GM12878 (cell line): ENCODE data around the gene TOP1. TPM values are rescaled to one million over a fixed set of nuclear protein-coding genes. Genes with fewer than 3 reads are reported as not detected.

Source experiments
- ATF7 ChIP-seq: fragments of 450-650 bp; IDR thresholded peaks from 2 replicates; pipeline ENCODE4 v1.6.1; 2016; ENCODE audit warnings: low read depth, mild to moderate bottlenecking
- BMI1 ChIP-seq: fragments of 450-650 bp; IDR thresholded peaks from 2 replicates; pipeline ENCODE4 v1.6.1; 2016; ENCODE audit warnings: mild to moderate bottlenecking, moderate library complexity, borderline replicate concordance
- CHD1 ChIP-seq: IDR thresholded peaks from 2 replicates; pipeline ENCODE4 v1.6.1; 2012; ENCODE audit warnings: low read depth, low read length, improper control_type of control experiment
- CREM ChIP-seq: IDR thresholded peaks from 2 replicates; pipeline ENCODE4 v1.6.1; 2014; ENCODE audit warnings: antibody characterized with exemption, low read depth
- ELK1 ChIP-seq: IDR thresholded peaks from 2 replicates; pipeline ENCODE4 v1.6.1; 2012; ENCODE audit warnings: low read depth, low read length, improper control_type of control experiment
- EP300 ChIP-seq, 2 experiments: fragments of 150-350 bp in 1 of 2; IDR thresholded peaks; 2 replicates each; pipeline ENCODE4 v1.6.1; 2011 to 2012; ENCODE audit warnings: low read depth in 2 of 2, low read length in 2 of 2, borderline replicate concordance in 1 of 2, improper control_type of control experiment in 1 of 2, inconsistent platforms in 1 of 2; ENCODE audit not compliant: control insufficient read depth in 1 of 2
- FOXK2 ChIP-seq: fragments of 450-650 bp; IDR thresholded peaks from 2 replicates; pipeline ENCODE4 v1.6.1; 2017; ENCODE audit warnings: mild to moderate bottlenecking, moderate library complexity
- JUNB ChIP-seq: IDR thresholded peaks from 2 replicates; pipeline ENCODE4 v1.6.1; 2016; ENCODE audit warnings: antibody characterized with exemption, mild to moderate bottlenecking
- JUND ChIP-seq: IDR thresholded peaks from 2 replicates; pipeline ENCODE4 v1.6.1; 2012; ENCODE audit warnings: low read depth, mild to moderate bottlenecking, low read length, improper control_type of control experiment, moderate library complexity
- NFXL1 ChIP-seq: fragments of 450-650 bp; IDR thresholded peaks from 2 replicates; pipeline ENCODE4 v1.6.1; 2017; ENCODE audit warnings: antibody characterized with exemption, mild to moderate bottlenecking, borderline replicate concordance
- NKRF ChIP-seq: fragments of 450-650 bp; conservative IDR thresholded peaks from 2 replicates; pipeline ENCODE4 v1.6.1; 2017; ENCODE audit warnings: mild to moderate bottlenecking, moderate library complexity
- RUNX3 ChIP-seq: IDR thresholded peaks from 2 replicates; pipeline ENCODE4 v1.6.1; 2012; ENCODE audit warnings: low read length, inconsistent platforms
- SIN3A ChIP-seq: IDR thresholded peaks from 2 replicates; pipeline ENCODE4 v1.6.1; 2012; ENCODE audit warnings: low read depth, low read length, improper control_type of control experiment
- SRF ChIP-seq, 2 experiments: IDR thresholded peaks; 2 replicates each; pipeline ENCODE4 v1.6.1; 2011; ENCODE audit warnings: low read depth in 2 of 2, low read length in 2 of 2, mild to moderate bottlenecking in 1 of 2, moderate library complexity in 1 of 2
- YY1 ChIP-seq: IDR thresholded peaks from 2 replicates; pipeline ENCODE4 v1.6.1; 2011; ENCODE audit warnings: low read depth, mild to moderate bottlenecking, low read length
- ZBTB11 ChIP-seq: fragments of 450-650 bp; formaldehyde crosslinking; IDR thresholded peaks from 2 replicates; pipeline ENCODE4 v1.5.0; 2022; ENCODE audit warnings: mild to moderate bottlenecking, missing genetic modification characterization
- polyA plus RNA-seq, 11 experiments: library from polyadenylated mRNA; depleted of rRNA in 4 of 11; unstranded in 6 of 11; stranded (reverse) in 5 of 11; fragments of >200 nt; fragmentation: Nextera tagmentation in 4 of 11; fragmentation: Illumina TruSeq in 1 of 11; extraction: Ambion mirVana in 4 of 11; extraction: Trizol in 1 of 11; gene quantifications; 1 replicate in 1 of 11; 2 replicates in 10 of 11; pipeline versions ENCODE4 v1.2.1 to v1.2.3, GENCODE V29; 2011 to 2016; ENCODE audit warnings: inconsistent platforms in 2 of 11, missing spikeins in 2 of 11, low read depth in 1 of 11
- total RNA-seq, 4 experiments: library from RNA; depleted of rRNA in 3 of 4; stranded (reverse); fragments of >200 nt in 3 of 4; fragmentation: Illumina TruSeq in 1 of 4; extraction: Trizol in 1 of 4; gene quantifications; 2 replicates each; pipeline versions ENCODE4 v1.2.1 to v1.2.3, GENCODE V29; 2013 to 2021
- TF ChIP-seq, protein P1 (sequence below), 3 experiments: IDR thresholded peaks in 2 of 3; conservative IDR thresholded peaks in 1 of 3; 2 replicates each; pipeline ENCODE4 v1.5.1; 2011; ENCODE audit warnings: low read depth in 3 of 3, low read length in 3 of 3, mild to moderate bottlenecking in 3 of 3, control low read depth in 2 of 3, moderate library complexity in 2 of 3, inconsistent platforms in 1 of 3, mixed read lengths in 1 of 3; ENCODE audit not compliant: control insufficient read depth in 2 of 3, insufficient read depth in 1 of 3; ENCODE audit errors: extremely low read depth in 1 of 3
- TF ChIP-seq, protein P2 (sequence below): IDR thresholded peaks from 2 replicates; pipeline ENCODE4 v1.6.1; 2011; ENCODE audit warnings: borderline replicate concordance, low read depth, mild to moderate bottlenecking, moderate library complexity, low read length; ENCODE audit not compliant: insufficient read depth, poor library complexity, severe bottlenecking
- TF ChIP-seq, protein P3 (sequence below): IDR thresholded peaks from 2 replicates; pipeline ENCODE4 v1.6.1; 2011; ENCODE audit warnings: mild to moderate bottlenecking, low read depth, low read length, moderate library complexity; ENCODE audit not compliant: insufficient replicate concordance

The TOP1 gene
- total and polyA plus RNA-seq, 10 of the 15 experiments (the other 5 are each of a cell fraction or from before 2014, with no cell fraction given), result 21.5 to 128 (median 47.3) TPM

GRCh38 chr20:41063442-41063841 is 34.8 kb downstream of the TOP1 start (continued):
- TF ChIP-seq SRF (IDR thresholded peaks at IDR 0.05; ENCODE audit: low read depth in 2 of 2, low read length in 2 of 2) (no peak), CREM (no peak), BMI1 (no peak), ELK1 (no peak), FOXK2 (no peak), NKRF (no peak), NFXL1 (no peak), SIN3A (no peak), JUNB (no peak), ZBTB11 (CRISPR knock-in tag) (no peak), YY1 (no peak), RUNX3 (peak; percentile 76), CHD1 (no peak), JUND (no peak), ATF7 (peak; percentile 62), EP300 (IDR thresholded peaks at IDR 0.05; ENCODE audit: borderline replicate concordance in 1 of 2, control insufficient read depth in 1 of 2, low read depth in 2 of 2, low read length in 2 of 2) (no peak)
- TF ChIP-seq, protein P1, sequence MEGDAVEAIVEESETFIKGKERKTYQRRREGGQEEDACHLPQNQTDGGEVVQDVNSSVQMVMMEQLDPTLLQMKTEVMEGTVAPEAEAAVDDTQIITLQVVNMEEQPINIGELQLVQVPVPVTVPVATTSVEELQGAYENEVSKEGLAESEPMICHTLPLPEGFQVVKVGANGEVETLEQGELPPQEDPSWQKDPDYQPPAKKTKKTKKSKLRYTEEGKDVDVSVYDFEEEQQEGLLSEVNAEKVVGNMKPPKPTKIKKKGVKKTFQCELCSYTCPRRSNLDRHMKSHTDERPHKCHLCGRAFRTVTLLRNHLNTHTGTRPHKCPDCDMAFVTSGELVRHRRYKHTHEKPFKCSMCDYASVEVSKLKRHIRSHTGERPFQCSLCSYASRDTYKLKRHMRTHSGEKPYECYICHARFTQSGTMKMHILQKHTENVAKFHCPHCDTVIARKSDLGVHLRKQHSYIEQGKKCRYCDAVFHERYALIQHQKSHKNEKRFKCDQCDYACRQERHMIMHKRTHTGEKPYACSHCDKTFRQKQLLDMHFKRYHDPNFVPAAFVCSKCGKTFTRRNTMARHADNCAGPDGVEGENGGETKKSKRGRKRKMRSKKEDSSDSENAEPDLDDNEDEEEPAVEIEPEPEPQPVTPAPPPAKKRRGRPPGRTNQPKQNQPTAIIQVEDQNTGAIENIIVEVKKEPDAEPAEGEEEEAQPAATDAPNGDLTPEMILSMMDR (IDR thresholded peaks at IDR 0.05 in 2 of 3, conservative IDR thresholded peaks at IDR 0.05 in 1 of 3; ENCODE audit: control insufficient read depth in 2 of 3, extremely low read depth in 1 of 3, insufficient read depth in 1 of 3, low read depth in 3 of 3, low read length in 3 of 3), result peak in 1 of 3 experiments; percentile 30; a peak in 1 of 6 replicates
- TF ChIP-seq, protein P2, sequence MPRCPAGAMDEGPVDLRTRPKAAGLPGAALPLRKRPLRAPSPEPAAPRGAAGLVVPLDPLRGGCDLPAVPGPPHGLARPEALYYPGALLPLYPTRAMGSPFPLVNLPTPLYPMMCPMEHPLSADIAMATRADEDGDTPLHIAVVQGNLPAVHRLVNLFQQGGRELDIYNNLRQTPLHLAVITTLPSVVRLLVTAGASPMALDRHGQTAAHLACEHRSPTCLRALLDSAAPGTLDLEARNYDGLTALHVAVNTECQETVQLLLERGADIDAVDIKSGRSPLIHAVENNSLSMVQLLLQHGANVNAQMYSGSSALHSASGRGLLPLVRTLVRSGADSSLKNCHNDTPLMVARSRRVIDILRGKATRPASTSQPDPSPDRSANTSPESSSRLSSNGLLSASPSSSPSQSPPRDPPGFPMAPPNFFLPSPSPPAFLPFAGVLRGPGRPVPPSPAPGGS, result no peak
- TF ChIP-seq, protein P3, sequence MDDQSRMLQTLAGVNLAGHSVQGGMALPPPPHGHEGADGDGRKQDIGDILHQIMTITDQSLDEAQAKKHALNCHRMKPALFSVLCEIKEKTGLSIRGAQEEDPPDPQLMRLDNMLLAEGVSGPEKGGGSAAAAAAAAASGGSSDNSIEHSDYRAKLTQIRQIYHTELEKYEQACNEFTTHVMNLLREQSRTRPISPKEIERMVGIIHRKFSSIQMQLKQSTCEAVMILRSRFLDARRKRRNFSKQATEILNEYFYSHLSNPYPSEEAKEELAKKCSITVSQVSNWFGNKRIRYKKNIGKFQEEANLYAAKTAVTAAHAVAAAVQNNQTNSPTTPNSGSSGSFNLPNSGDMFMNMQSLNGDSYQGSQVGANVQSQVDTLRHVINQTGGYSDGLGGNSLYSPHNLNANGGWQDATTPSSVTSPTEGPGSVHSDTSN, result no peak
